Measurements from ENCODE around the gene ACSL1.
"Not testable (repeated sequence)": the region's sequence is repeated elsewhere in the genome, so short reads cannot be mapped to it uniquely, and the experiment has no call there.

ACSL1 gene

DNA sequence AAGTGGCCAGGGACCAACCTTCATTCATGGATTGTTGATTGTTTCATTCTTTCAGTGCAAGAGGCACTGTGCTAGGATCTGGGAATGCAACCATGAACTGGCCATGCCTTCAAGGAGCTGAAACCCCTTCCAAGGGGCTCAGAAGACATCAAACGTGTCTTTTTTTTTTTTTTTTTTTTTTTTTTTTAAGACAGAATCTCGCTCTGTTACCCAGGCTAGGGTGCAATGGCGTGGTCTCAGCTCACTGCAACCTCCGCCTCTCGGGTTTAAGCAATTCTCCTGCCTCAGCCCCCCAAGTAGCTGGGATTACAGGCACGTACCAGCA, 13.3 kb upstream of the ACSL1 start:
- not testable (repeated sequence) for DNase-seq (ENCODE audit: low read depth, low spot score)

DNA sequence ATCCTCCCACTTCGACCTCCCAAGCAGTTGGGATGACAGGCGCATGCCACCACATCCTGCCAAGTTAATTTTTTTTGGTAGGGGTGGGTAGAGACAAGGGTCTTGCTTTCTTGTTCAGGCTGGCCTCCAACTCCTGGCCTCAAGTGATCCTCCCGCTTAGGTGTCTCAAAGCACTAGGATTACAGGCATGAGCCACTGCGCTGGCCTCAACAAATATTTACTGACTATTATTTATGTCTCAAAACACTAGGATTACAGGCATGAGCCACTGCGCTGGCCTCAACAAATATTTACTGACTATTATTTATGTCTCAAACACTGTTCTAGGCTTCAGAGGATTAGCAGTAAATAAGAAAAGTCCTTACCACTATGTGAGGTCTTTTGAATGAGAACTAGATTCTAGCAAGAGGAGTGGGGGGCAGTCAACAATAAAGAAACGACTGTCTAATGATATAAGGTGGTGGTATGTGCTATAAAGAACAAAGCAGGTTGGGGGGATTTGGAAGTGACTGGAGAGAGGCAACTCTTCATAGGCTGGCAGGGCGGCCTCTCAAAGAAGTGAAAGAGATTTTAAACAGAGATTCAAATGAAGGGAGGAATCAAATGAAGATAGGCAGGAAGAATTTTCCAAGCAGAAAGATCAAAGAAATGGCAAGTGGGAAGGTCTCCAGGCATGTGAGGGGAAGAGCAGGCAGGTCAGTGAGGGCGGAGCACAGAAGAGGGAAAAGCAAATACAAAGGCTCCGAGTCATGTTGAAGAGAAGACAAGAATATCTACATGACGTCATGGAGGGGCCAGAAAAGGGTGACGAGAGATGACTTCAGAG, 12.7 kb upstream of the ACSL1 start:
- no peak for DNase-seq (ENCODE audit: low read depth, low spot score)

DNA sequence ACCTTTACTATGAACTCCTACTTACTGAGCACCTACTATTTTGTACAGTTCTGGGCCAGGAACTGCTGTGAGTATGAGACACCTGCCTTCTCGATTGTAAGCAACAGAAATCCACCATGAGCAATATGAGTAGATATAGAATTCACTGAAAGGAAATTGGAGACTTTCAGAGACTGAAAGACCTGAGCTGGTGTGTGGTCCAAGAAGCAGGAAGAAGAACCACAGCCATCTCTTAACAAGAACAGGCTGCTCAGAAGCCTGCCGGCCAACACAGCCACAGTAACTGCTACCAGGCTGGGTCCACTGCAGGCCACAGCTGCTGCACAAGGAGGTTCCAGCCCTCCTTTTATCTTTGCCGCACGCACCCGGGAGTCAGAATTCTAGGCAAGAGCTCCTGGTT, 10.8 kb upstream of the ACSL1 start:
- no peak for DNase-seq (ENCODE audit: low read depth, low spot score)

DNA sequence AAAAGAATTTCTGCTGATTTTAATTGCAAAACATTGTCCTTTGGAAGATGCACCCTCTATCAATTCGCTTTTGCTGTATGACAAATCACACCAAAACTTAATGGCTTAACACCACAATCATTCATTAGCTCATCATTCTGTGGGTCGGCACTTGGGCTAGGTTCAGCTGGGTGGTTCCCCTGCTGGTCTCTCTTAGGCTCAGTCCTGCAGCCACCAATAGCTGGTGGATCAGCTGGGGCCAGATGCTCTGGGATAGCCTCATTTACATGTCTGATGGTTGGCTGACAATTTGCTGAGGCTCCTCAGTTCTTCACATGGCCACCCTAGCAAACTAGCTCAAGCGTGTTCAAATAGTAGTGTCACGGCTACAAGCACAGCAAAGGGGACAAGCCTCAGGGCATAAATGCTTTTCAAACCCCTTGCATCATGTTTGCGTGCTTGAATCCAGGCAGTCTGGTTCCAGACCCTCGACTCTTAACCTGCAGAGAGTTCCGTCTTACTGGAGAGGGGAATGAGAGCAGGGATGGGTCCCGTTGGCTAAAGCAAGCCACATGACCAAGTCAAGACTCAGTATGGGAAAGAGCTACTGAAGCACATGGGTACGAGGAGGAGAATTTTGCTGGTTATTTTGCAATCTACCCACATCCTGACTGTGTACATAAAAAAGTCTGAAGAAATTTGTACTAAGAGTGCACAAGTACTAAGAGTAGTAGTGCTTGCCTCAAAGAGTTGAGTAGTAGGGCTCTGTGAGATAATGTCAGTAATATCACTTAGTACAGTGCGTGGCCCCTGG, 7.5 kb upstream of the ACSL1 start:
- no peak for DNase-seq (ENCODE audit: low read depth, low spot score)

DNA sequence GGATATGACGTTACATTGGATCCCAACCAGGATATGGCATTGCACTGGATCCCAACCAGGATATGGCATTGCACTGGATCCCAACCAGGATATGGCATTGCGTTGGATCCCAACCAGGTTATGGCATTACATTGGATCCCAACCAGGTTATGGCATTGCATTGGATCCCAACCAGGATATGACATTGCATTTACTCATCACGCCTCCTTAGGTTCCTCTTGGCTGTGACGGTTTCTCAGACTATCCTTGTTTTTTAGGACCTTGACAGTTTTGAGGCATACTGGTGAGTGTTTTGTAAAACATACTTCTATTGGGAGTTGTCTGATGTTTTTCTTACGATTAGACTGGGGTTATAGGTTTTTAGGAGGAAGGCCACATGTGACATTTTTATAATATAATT, 5.4 kb upstream of the ACSL1 start:
- DNase-seq (ENCODE audit: low read depth, low spot score): no peak

DNA sequence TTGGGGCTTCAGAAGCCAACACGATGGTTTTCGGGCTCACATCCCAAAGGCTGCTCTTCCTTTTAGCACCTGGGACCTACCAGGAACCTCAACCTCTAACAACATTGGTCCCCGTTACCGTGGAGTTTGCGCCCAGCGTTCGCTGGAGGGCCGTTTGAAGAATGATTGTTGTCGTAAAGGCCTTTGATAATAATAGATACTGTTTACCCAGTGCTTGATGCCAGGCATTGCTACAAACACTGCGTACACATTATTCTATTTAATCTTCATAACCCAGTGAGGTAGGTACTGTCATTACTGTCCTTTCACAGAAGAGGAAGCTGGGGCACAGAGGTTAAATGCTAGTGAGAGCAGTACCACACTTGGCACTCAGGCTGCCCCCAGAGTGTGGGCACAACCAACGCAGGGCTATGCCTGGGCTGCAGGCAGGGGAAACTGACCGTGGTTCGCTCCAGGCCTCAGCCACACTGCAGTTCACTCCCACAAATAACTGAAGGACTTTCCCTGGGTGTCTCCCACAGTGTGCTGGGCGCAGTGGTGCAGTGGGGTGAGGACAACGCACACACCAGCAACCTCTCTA, 1.0 kb upstream of the ACSL1 start:
- DNase-seq (ENCODE audit: low read depth, low spot score): no peak

DNA sequence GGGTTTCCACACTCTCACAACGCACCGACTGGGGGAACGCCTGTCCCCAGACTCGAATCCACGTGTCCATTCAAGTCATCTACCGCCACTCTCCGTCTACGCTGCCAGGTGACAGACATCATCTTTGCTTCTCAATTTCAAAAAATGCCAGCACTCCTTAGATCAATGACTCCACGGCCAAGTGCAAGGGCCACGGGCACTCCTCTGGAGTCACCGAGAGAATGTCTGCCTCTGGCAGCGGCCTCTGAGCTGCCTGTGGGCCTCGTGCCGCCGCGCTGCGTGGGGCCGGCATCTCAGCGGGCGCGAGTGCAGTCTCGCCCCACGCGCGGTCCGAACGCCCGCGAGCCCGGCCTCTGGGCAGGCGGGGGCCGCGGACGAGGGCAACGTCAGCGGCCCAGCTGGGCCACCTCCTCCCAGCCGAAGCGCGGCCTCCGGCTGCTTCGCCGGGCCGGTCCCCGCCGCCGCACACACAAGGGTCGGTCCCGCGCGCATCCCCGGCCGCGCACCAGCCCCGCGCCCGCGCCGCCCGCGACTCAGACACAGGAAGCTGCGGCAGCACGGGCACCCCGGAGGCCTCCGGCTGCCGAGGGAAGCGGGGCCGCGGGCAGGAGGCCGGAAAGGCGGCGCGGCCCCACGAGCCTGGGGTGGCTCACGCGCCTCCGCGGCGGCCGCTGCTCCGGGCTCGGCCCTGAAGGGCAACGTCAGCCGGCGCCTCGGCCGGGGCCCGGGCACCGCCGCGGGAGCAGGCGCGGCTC, 450 bp downstream of the ACSL1 start:
- peak; percentile 1 for DNase-seq (ENCODE audit: low read depth, low spot score)

DNA sequence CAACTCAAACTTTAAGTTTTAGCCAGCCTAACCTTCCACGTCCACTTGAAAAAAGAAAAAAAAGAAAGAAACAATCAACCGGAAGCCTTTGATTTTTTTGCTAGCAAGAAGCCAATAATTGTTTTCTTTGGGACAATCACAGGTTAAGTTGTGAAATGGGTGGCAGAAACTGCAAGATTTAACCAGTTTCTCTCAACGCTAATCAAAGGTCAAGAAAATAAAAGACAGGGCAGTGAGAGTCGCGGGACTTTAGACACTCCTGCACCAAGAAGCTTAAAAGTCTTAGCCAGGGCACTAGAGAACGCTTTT, 1.0 kb downstream of the ACSL1 start:
- DNase-seq (ENCODE audit: low read depth, low spot score): no peak

DNA sequence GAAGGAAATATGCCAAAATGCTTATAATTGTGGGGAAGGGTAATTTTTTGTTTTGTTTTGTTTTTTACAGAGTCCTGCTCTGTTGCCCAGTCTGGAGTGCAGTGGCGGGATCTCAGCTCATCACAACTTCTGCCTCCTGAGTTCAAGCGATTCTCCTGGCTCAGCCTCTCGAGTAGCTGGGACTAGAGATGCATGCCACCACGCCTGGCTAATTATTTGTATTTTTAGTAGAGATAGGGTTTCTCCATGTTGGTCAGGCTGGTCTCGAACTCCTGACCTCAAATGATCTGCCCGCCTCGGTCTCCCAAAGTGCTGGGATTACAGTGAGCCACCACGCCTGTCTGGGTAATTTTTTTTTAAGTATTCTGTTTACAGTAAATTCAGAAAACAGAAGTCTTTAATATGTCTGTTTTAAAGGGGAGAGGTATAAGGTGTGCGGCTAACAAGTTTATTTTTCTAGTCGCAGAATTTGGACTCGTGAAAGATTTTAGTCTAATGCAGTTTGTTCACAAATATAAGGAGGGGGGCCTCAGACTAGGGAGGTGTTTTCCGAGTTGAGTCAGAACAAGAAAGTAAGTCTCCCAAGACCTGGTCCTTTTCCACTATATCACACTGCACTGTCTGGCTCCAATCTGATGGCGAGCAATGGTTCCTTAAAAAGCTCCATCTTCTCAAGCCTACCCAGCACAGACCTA, 1.5 kb downstream of the ACSL1 start:
- DNase-seq (ENCODE audit: low read depth, low spot score): no peak

DNA sequence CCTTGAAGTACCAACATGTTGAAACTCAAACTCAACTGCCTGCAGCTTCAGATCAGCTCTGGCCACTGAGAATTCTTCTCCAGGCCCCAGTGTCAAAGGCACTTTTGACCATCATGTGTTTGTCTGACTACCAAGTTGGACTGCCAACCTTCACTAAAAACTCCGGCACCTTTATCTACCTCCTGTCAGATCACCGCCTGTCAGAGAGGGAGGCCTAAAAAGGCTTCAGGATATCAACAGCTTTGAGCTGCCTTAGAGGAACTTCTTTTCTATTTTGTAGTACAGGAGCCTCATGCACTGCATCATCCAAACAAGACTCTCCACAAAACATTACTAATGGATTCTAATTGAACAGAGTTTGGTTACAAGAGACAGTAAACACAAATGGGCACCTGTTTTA, 2.8 kb downstream of the ACSL1 start:
- DNase-seq (ENCODE audit: low read depth, low spot score): no peak

DNA sequence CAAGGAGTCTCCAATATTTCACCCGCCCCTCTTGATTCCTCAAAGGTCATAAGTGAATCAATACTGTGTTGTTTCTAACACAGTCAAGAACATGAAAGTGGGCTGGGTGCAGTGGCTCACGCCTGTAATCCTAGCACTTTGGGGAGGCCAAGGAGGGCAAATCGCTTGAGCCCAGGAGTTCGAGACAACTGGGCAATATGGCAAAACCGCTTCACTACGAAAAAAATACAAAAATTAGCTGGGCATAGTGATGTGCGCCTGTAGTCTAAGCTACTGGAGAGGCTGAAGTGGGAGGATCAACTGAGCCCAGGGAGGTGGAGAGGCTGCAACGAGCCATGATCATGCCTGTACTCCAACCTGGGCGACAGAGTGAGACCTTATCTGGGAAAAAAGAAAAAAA, 3.4 kb downstream of the ACSL1 start:
- no peak for DNase-seq (ENCODE audit: low read depth, low spot score)

DNA sequence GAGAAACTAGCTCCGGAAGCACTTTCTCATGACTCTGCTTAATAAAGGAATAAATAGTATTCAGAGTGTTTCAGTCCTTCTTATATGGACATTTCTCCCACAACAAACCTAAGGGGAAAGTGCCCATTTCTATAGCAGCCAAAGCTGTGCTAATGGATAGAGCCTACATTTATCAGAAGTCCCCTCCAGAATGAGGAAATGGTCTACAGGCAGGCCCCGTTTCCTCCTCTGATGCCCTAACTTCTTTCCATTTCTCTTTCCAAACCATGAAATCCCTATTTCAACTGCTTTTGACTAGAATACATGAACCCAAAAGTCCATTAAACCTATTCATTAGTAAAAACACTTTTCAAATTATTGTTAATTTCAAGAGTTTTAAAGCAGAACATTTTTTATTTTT, 4.5 kb downstream of the ACSL1 start:
- DNase-seq (ENCODE audit: low read depth, low spot score): no peak

DNA sequence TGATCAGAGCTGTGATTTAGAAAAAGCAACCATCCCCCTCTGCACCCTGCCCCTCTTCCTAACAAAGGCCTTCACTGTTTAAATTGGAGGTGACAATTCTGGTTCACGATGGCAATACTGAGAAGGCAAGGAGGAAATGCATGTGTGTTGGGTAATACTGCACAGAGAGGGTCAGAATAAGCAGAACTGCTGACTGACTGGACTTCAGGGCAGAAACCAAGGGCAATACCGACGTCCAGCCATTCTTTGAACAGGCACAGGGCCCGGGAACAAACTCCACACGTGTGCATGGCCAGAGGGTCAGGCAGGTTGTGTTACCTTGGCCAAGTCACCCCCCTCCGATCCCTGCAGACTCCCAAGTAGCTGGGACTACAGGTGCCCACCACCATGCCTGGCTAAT, 6.0 kb downstream of the ACSL1 start:
- DNase-seq (ENCODE audit: low read depth, low spot score): no peak

DNA sequence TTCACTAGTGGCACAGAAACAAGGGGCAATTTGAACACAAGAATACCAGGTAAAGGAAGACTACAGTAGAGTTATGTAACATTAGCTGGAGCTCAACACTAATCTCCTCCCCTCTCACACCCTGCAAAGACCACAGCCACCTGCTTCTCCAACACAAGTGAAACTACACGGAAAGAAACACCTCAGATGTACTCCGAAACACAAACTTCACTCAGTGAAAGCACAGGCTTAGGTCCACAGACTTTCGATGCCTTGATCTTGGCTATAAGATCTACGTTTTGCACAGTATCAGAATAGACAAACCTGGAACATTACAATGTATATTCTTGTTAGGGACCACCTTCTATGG, 7.6 kb downstream of the ACSL1 start:
- no peak for DNase-seq (ENCODE audit: low read depth, low spot score)

DNA sequence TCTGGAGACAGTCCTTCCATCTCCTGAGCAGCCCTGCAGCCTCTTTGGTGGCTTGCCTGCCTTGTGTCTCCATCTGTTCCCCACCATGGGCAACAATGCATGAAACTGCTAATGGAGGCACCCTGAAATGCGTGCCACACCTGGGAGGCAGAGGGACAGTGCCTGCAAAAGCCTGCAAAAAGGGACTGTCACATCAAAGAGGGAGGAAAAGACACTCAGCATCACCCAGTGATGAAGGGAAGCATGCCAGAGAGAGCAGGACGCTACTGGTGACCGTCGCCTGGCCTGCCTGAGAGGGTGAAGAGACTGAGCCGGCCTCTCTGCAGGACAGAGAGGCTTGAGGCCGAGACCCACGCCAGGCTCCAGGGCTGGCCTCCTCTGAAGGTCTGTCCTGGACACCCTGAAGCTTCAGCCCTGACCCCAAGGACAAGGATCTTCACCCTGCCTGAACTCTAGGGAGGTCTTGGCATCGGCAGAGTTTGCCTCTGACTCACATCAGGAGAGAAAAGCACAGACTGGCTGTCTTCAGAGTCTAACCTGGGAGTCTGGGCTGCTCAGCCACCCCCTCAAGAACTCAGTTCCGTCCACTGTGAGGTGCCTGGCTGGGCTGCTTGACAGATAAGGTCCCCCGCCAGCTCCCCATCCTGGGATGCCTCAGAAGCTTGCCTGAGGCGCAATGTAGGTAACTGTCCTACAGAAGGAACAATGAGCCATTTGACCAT, 8.1 kb downstream of the ACSL1 start:
- no peak for DNase-seq (ENCODE audit: low read depth, low spot score)

DNA sequence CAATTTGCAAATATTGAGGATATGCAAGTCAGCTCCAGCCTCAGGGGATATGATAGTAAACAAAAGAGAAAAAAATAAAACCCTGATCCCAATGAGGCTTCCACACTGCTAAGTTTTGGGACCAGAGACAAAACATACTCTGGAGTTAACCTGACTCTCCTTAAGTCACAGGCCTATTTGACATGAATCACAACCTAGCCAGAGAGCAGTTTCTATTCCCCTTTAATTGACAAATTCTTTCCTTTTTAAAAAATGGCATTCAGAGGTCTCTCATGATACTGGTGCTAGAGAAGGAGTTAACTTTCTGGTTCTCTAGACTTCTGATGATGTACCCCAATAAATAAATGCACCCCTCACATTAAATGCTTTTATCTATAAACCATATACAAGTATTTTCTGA, 8.8 kb downstream of the ACSL1 start:
- DNase-seq (ENCODE audit: low read depth, low spot score): no peak

DNA sequence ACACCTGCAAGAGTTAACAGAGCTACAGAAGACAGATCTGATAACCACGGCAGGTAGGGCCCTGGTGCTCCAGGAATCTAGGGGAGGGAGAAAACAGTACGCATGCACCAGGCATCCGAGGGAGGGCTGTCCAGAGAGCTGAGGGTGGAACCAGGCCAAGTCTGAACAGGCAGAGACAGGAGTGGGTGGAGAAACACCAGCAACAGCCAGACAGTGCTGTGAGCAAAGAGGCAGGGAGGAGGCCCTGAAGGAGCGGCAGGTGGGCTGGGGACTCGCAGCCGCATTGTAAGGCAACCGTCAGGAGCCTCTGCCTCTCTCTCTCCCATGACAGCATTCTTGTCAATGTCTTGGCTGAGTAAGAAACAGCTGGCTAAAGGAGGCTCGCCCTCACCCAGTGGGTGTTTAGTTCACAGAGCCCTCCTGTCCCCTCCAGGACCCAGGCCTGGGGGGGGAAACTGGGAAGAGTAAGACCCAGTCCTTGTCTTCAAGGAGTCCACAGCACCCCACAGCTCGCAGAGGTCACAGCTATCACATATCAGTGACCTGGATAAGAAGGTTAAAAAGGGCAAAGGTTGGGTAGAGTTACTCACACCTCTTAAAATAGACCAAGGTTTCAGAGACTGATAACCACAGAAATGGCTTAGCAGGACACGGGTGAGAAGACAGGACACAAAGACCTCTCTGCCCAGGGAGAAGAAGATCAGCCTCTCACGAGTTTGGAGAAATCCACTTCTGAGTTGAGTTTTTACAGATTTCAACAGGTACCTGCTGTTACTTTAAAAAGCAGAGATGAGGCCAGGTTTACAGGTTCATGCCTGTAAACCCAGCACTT, 10.5 kb downstream of the ACSL1 start:
- DNase-seq (ENCODE audit: low read depth, low spot score): no peak

DNA sequence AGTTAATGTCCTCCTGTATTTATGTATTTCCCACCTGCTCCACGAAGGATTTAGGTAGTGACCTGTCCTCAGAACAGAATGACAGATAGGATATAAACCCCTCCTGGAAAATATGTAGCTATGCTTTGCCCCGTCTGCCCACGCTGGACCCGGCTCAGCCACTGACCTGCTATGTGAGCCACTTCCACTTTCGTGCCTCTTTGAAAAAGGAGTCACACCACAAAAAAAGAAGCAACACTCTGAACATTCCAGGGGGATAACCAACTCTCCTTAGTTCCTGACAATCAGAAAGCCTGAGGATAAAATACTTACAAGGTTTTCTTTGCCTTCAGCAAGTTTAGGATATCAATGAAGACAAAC, 11.1 kb downstream of the ACSL1 start:
- DNase-seq (ENCODE audit: low read depth, low spot score): no peak

DNA sequence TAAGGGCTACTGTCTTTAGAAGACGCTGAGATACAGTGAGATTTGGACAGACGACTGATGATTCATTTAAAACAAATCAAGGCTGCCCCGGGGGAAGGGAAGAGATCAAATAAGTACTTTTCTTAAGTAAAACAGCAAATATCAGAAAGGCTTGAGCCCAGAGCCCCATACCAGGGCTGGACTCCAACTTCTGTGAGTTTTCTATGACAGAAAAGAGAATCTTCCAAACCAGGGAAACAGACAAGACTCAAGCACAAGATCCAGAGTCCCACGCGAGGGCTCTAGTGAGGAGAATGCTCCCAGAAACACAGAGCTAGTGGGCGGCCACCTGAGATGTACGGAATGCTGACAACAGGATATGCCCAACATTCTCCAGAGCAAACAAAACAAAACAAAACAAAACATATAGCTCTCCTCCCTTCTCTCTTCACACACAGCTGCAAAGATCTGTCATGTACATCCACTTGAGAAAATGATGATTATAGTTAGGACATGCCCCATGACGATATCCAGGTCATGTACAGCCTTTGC, 13.1 kb downstream of the ACSL1 start:
- no peak for DNase-seq (ENCODE audit: low read depth, low spot score)

DNA sequence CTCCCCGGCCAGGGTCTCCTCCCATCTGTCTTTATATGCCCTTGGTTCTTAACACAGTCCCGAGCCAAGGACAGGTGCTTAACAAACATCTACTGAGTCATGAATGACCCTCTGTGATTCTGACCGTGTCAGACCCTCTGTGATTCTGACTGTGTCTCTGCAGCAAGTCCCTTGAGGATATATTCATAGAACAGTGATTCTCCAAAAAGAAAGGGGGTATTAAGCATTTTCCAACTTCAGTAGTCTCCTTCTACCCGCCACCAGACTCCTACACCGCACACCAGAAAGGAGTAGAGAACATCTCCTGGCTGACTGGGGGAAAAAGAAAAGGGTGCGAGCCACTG, 13.6 kb downstream of the ACSL1 start:
- DNase-seq (ENCODE audit: low read depth, low spot score): no peak

Measured in activated naive CD8-positive, alpha-beta T cell treated with anti-CD3 and anti-CD28 coated beads, Interleukin-2, amount 50 U/mL, for 16 hours (primary cell).